Measurements from ENCODE around the gene RCOR2.
"Not testable (repeated sequence)": the region's sequence is repeated elsewhere in the genome, so short reads cannot be mapped to it uniquely, and the experiment has no call there.

The RCOR2 gene

DNA sequence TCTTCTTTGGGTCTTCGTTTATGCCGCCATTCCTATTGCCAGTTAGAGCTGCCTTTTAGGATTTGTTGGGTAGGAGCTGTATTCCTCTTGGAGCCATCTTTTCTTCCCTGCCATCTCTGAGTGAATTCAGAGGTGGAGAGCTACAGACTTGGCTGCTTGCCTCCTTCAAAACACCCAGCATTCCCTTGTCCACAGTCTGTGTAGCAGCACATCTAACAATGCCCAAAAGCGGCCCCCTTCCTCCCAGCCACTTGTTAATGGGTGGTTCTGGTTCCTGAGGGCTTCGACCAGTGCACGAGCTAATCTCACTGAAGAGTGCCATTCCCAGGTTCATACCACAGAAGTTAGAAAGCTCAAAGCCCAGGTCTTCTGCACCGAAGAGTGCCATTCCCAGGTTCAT, 40.3 kb downstream of the RCOR2 start:
- no peak for DNase-seq

DNA sequence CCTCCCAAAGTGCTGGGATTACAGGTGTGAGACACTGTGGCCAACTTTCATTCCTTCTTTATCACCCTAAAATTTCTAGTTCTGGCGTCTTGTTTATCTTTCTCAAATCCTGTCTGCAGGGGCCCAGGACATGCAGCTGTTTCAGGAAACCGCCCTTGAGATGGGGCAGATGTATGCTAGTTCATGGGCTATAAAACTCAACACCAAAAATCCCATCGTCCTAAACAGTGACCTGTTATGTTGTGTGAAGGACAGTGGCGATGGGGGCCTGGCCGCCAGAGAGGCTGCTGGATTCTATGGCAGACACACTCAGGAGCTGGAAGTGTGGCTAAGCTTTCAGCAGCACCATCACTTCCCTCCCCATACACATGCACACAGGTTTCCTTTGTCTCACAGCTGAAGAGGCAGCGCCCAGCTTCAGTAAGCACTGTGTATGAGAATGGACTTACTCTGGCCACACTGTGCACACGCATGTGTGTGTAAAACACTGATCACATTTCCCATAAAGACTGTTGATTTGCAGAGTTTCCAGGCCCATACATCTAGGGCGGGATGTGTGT, 41.4 kb downstream of the RCOR2 start:
- no peak for DNase-seq

DNA sequence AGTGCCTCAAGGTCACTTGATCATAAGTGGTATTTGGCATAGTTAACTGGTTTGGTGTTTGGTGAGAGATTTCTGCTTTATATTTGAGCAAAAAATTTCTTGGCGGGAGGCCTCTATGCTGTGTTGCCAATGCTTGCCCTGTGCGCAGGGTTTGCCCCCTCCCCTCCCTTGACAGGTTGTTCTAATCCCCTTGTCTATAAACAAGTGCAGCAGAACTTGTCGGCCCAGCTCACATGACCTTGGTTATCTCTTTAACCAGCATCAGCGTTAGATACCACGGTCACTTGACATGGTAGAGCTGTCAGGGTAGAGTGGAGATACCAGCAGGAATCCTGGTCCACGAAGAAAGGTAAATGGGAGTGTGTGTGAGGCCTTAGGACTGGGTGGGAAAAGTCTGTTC, 42.5 kb downstream of the RCOR2 start:
- DNase-seq: no peak

GRCh38 chr11:63873311-63873710, 43.7 kb downstream of the RCOR2 start:
- DNase-seq: no peak

DNA sequence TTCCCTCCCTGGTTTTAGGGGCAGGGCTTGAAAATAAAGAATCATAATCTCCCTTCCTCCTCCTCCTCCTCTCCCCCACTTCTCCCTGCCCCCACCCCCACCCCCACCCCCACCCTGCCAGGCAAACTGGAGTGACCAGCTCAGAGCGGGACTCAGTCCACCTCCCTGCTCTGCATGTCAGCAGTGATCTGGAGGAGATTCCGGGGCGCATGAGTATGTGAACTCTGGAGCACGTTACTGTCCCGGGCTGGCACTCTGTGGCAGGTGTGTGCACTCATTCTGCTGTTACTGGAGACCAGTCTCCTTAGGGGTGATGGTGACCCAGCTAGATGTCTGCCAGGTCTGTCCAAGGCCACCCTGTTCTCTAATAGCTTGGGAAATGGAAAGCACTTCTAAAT, 44.2 kb downstream of the RCOR2 start:
- no peak for DNase-seq

GRCh38 chr11:63871962-63872799, 44.8 kb downstream of the RCOR2 start:
- no peak for DNase-seq

DNA sequence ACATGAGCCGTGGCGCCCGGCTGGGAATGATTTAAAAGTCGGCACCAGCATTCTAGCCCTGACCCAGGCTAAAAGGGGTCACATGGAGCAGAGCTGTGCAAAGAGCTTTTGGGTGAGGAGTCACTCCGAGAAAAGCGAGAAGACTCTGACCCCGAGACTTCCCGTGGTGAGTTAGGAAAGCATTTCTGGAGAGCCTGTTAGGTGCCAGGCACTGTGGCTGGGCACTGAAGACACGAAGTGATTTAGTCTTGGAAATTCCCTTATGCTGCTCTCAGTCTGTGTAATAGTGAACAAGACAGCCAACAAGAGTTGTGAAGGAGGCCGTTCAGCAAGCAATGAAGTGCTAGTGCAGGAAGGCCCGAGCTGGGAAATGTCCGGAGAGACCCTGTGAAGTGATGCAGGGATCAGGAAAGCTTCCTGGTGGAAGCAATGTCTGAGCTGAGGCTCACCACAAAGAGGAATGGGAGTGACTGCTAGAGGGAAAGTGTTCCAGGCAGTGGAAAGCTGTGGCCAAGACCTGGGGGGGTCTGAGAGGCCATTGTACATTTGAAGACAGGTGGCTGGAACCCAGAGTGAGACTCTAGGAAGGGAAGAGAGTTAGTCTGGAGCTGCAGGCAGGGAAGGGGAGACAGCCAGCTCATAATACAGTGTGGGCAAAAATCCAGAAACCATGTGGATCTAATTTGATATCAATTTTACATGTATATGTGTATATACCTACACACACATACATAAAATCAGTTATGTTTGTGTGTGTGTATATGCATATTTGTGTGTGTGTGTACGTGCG, 46.4 kb downstream of the RCOR2 start:
- DNase-seq: no peak

- DNase-seq: no peak
Measured at GRCh38 chr11:63869683-63870082, 47.3 kb downstream of the RCOR2 start.

DNA sequence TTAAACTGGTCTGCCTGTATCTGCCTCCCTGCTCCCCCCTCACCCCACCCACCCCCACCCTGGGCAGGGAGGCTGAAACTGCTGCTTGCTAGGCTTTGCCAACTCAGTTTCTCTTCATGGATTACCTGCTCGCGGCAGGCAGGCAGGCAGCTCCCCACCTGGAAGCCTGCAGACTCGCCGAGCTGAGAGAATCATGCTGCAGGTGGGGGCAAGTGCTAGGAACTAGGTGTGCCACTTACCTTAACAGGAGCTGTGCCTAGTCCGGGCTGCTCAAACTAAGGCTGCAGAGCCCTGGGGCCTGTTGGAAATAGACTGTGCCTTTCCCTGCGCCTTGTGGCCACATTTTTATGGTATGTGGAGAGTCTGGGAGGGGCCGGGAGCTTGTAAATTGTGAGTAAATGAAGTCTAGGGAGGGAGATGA, 47.8 kb downstream of the RCOR2 start:
- DNase-seq: no peak

GRCh38 chr11:63868399-63869064, 48.4 kb downstream of the RCOR2 start:
- DNase-seq: no peak

DNA sequence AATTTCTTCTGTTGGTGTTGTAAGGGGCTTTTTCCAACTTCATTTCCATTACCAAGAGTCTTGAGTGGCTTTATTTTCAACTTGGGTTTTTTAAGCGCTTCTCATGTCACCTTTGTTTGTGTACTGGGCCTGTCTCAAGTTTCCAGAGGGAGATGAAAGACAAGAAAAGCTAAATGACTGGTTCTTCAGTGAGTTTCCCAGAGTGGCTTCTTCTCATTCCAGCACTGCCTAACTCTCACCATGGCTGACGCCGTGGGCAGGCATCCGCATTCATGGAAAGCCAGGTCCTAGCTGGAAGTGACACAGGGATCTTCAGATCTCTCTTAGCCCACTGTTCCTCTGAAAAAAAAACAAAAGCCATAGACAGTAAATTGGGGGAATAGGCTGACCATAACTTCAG, 49.5 kb downstream of the RCOR2 start:
- no peak for DNase-seq

DNA sequence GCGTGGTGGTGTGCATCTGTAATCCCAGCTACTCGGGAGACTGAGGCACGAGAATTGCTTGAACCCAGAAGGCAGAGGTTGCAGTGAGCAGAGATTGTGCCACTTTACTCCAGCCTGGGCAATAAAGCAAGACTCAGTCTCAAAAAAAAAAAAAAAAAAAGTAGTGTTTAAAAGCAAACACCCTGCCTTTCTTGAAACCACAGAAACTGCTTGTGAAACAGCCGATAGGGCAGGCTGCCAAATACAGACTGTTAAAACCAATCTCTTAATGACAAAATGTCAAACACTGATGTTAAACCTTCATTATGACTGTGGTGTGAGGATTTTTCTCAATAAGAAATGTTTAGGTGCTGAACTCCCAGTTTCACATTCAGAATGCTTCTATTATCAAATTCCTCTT, 50.8 kb downstream of the RCOR2 start:
- DNase-seq: peak; percentile 43

- not testable (repeated sequence) for DNase-seq
Measured at GRCh38 chr11:63863620-63864019, 53.3 kb downstream of the RCOR2 start.

DNA sequence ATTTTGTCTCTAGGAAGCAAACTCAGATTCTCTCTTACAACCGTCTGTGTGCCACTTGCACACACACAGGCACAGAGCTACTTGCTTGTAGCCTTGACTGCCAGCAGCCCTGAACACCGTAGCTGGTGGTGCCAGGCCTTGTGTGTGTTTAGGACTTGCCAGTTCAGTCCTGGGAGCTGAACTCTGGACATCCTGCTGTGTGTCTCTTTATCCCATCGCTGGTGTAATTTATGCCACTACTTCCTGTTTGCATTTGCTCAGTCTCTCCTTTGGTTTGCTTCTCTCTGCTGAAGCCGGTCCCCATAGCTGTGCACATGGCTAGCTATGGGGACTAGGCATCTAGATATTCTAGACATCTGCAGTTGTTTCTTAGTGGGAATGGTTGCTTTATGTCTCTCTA, 54.0 kb downstream of the RCOR2 start:
- DNase-seq: no peak
